ENCODE measurements around the gene MB21D2.

The MB21D2 gene

GRCh38 chr3:192888190-192888589 lies 29.5 kb downstream of the MB21D2 start:
- no peak for DNase-seq

DNA sequence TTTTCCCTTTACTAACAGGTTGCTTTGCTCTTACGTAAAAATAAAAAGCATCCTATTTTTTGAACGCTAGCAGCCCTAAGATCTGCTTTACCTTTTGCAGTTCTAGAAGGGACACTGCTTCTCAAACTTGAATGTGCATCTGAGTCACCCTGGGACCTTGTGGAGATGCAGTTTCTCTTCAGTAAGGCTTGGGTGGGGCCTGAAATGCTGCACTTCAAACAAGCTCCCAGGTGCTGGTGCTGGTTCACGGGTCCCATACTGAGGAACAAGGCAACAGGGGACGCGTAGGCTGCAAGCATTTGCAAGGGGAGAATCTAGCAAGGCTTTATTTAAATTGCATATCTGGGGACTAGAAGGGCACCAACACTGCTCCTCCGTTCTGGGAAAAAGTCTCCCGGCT lies 30.0 kb downstream of the MB21D2 start:
- no peak for DNase-seq

GRCh38 chr3:192887047-192887446 lies 30.6 kb downstream of the MB21D2 start:
- DNase-seq: no peak

GRCh38 chr3:192884777-192885773 lies 32.6 kb downstream of the MB21D2 start:
- DNase-seq: no peak

- DNase-seq: no peak
Measured at GRCh38 chr3:192883512-192883911, 34.1 kb downstream of the MB21D2 start.

GRCh38 chr3:192881159-192881786 lies 36.4 kb downstream of the MB21D2 start:
- DNase-seq: no peak

GRCh38 chr3:192880313-192880712 lies 37.3 kb downstream of the MB21D2 start:
- no peak for DNase-seq

DNA sequence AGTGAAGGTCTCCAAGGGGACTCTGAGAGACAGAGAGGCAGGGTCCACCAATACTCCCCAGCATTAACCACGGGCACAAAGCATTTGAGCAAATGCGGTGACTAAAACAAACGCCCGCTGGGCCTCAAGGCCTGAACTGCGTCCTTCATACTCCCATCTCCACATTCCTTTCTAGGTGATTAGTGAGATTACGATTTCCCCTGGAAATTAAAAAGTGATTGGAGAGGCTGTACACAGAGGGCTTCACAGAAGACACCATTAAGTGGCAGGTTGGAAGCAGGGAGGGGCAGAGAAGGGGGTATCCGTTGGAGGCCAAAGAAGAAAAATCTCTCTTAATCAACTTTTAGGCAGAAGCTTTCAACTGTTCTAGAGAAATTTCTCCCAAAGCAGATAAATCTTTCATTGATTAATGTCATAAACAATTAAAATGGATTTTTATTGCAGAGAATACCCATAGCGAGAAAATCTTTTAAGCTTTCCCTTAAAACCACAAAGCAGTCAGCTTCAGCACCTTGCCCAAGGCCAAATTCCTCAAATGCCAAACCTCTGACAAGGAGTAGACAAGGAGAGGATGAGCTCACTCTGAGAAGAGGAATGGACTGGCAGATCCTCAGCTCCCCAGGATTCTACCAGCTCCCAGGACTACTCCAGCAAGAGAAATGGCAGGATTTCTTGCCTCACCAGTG lies 38.2 kb downstream of the MB21D2 start:
- no peak for DNase-seq

DNA sequence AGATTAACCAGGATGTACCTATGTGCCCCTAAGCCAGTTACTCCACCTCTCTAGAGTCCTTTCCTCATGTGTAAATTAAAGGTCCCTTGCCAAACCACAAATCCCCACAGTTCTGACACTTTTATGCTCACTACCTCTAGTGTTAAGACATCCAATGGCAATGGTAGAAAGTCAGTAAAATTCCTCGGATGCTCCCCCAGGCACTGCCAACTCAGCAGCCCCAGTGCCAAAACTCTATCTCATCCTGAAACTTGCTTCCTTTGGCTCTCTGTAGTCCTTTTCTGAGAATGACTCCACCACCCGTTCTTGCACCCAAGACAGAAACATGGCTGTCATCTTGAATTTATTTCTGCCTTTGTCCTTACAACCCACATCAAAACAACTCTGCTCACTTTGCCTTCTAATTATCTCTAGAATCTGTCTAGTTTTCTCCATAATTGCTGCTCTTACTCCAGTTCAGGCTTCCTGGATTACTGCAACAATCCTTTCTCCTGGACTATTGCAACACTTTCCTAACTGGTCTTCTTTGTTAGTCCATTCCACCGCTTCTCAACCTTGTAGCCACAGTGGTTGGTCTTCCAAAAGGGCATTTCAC lies 41.6 kb downstream of the MB21D2 start:
- DNase-seq: no peak

- DNase-seq: no peak
Measured at GRCh38 chr3:192870822-192871221, 46.8 kb downstream of the MB21D2 start.

GRCh38 chr3:192869131-192870031 lies 48.3 kb downstream of the MB21D2 start:
- no peak for DNase-seq

DNA sequence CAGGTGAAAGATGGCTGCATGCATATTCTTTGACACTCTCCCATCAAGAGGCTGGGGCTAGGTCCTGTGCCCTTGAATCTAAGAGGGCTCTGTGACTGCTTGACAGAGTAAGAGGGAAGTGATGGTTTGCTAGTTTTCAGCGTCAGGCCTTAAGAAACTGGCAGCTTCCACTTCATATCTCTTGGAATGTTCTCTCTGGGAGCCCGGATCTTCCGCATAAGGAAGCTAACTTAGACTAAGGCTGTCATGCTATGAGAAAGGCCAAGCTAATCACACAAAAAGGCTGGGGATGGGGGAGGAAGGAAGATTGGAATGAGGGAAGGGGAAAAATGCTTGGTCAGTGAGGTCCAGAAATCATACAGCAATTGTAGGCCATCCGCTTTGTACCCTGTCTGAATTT lies 50.0 kb downstream of the MB21D2 start:
- DNase-seq: no peak

DNA sequence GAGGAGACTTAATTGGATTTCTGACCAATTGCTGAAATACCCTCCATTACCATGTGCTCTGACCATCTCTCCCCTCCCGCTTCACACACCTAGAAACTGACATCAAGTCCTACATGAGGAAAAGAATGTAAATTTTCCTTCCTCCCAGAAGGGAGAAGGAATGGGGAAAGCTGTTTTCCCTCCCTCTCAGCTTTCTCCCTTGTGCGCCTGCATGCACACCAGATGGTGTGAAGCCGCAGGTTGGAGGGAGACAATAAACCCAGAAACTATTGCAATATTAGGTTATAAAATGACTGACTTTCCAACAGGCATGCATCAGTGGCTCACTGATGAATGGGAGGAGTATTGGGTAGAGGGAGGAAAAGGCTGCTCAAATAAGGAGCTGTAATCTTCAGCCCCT lies 50.9 kb downstream of the MB21D2 start:
- no peak for DNase-seq

GRCh38 chr3:192864941-192865340 lies 52.7 kb downstream of the MB21D2 start:
- no peak for DNase-seq

GRCh38 chr3:192863091-192863420 lies 54.6 kb downstream of the MB21D2 start:
- no peak for DNase-seq

- no peak for DNase-seq
Measured at GRCh38 chr3:192862408-192863090, 55.1 kb downstream of the MB21D2 start.

DNA sequence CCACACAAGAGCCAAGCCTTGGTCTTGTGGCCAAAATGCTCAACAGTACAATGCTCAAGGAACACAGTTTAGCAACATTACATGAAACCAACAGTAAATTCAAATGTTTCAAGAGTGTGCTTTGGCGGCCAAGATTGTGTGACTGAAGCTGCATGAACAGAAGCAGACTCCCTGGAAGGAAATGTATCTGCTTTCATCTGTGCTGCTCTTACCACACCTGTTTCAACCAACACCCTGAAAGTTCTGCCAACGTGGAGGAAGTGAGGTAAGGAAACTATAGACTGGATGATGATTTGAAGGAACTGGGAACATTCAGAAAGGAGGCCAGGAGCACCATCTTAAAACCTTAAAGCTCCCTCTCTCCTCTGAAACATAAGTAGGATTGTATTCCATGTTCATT lies 55.7 kb downstream of the MB21D2 start:
- no peak for DNase-seq

- no peak for DNase-seq
Measured at GRCh38 chr3:192860454-192860853, 57.2 kb downstream of the MB21D2 start.

GRCh38 chr3:192858849-192859585 lies 58.6 kb downstream of the MB21D2 start:
- no peak for DNase-seq

DNA sequence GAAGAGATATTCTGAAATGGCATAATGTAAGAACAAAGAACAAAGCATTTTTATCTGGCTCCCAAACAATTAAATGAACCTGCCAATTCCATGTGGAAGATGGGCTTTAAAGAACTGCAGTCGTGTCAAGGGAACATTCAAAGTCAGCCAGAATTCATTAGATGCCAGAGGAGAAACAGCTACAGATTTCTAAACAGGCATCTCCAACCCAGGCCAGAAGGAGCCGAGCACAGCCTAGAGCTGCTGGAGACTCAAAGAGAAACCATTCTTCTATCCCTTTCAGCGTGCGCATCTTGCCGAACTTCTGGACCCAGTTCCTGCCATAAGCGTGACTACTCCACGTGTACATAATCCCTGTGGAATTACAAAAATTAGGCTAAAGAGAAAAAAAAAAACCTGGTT lies 60.4 kb downstream of the MB21D2 start:
- DNase-seq: no peak

DNA sequence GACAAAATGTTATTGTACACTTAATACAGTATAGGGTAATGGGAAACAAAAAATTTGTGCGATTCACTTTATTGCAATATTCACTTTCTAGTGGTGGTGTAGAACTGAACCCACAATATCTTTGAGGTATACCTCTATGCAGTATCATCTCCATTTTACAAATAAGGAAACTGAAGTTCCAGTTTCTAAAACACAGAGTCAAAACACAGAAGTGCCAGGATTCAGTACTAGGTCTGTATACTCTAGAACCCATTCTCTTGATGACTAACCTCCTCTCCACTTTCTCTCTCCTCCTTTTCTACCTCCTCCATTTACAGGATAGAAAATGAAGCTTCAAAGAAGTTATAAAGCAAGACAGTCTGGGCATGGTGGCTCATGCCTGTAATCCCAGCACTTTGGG lies 62.2 kb downstream of the MB21D2 start:
- no peak for DNase-seq

All from activated CD4-positive, alpha-beta T cell treated with anti-CD3 and anti-CD28 coated beads, Interleukin-2, amount 50 U/mL, for 4 hours (primary cell).